HG03159 (cell line): ENCODE data around the gene ETF1.

ENCODE experiments used
- ATAC-seq: cut with Tn5 transposase; IDR thresholded peaks from one replicate; pipeline ENCODE4 v1.9.1; 2021; ENCODE audit warnings: mild to moderate bottlenecking, moderate library complexity; ENCODE audit not compliant: unreplicated experiment

ETF1 gene

DNA sequence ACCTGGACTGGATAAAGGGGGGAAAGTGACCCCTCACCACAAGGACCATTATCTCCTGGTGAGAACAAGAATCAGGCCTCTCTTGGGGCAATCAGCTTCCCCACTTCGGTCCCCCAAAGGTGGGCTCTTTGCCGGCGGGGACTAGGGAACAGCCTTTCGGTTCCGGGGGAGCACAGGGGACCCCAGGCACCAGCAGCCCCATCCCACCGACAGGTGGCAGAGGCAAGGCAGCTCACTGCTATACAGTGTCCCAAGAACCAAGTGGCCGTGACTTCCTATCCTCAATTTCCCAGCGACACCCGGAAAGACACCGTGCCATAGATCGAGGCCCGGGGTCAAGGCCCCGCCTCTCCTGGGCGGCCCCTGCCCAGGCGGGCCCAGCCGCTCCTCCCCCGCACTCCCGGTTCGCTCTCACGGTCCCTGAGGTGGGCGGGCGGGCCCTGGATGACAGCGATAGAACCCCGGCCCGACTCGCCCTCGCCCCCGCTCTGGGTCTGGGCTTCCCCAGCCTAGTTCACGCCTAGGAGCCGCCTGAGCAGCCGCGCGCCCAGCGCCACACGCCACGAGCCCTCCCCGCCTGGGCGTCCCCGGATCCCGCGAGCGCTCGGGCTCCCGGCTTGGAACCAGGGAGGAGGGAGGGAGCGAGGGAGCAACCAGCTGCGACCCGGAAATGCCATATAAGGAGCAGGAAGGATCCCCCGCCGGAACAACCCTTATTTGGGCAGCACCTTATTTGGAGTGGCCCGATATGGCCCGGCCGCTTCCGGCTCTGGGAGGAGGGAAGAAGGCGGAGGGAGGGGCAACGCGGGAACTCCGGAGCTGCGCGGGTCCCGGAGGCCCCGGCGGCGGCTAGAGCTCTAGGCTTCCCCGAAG is 78.4 kb downstream of the ETF1 start:
- ATAC-seq, result peak; percentile 69

DNA sequence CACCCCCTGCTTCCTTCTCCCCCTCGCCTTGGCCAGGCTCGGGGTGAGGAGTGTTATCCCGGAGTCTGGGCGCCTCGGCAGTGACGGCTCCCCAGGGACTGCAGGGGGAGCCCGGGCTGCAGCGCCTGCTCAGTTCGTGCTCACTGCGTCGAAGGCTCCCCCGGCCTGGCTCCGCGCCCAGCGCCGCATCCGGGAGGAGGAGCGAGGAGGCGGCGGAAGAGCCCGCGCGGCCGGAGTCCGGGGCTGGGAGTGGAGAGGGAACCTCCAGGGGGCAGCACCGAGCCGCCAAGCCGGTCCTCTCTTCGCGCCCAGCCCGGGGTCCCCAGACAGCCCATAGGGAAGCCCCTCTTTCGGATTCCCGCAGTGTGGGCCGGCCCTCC is 79.0 kb downstream of the ETF1 start:
- peak; percentile 44 for ATAC-seq

DNA sequence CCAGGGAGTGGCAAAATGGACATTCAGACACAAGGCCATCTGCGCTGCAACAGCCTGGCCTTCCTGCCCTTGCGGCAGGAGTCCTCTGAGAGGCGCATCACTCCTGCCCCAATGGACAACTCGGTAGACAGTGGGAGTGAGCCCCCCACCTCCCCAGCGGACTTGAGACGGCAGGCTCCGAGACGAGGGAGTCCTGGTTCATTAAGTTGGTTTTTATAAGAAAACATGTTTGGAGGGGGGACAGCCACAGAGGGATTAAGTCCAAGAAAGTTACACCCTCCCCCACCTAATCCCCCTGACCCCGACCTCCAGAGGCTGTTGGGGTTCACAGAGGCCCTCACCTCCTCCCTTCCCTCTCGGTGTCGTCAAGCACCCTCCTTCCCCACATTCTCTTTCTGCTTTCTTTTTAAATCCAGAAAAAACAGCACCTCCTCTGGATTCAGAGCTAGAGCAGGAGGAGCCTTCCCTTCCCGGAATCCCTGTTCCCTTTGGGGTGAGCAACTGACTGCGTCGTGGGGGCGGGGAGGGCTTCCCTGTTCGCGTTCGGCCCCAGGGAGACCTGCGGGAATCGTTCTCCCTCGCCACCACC is 79.5 kb downstream of the ETF1 start:
- no peak for ATAC-seq

DNA sequence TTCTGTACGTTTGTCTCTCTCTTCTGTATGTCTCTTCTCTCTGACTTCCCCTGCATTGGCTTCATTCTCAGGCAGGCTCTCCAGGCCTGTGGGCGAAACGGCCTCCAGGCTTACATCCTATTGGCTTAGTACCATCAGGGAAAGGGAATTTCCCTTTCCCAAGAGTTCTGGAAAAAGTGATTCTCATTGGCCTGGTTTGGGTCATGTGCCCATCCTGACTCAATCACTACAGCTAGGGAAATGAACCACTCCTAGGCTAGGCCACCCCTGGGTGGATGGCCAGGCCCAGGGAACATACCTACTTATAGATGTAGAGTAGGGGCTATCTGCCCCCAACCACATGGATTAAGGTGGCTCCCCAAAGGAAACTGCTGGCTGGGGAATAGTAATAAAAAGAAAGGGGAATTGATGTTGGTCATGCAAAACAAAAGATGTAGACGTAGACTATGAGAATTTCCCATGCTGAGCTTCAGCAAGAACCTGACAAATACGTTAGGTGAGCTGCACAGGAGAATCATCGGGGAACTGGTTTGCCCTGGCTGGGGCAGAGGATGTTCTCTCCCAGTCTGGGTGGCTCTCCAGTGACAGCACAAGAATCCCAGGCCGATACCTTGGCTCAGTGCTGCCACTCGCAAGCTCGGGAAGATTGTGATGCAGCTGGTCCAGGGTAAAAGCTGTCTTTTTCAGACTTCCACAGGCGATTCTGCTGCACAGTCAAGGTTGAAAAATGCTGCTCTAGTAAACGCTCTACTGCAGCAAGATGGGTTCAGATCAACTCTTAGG is 81.5 kb downstream of the ETF1 start:
- ATAC-seq, result no peak

DNA sequence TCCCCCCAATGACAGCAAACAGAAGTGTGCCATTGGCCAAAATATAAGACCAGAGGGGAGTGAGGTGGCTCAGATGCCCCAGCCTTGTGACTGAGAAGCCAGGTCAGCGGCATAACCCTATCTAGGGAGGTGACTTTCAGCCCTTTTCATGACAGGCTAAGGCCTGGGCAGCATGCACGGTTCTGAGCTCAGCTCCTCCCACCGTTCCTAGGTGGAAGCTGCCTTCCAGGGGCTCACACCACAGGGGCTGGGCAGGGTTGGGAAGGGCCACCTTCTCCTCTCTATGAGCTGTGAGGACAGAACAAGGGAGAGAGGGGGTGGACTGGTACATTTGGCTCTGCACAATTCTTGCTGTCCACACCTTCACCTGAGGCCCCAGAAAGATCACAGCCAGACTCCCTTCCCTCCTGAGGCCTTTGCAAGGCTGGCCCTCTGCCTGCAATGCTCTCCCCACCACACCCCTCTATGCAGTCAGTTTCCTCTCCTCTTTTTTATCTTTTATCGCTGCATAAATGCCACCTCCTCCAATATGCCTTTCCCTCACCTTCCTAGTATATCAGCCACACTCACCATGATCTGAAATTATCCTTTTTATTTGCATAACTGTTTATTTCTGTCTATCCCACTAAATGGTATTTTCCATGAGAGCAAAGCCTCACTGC is 82.9 kb downstream of the ETF1 start:
- no peak for ATAC-seq

DNA sequence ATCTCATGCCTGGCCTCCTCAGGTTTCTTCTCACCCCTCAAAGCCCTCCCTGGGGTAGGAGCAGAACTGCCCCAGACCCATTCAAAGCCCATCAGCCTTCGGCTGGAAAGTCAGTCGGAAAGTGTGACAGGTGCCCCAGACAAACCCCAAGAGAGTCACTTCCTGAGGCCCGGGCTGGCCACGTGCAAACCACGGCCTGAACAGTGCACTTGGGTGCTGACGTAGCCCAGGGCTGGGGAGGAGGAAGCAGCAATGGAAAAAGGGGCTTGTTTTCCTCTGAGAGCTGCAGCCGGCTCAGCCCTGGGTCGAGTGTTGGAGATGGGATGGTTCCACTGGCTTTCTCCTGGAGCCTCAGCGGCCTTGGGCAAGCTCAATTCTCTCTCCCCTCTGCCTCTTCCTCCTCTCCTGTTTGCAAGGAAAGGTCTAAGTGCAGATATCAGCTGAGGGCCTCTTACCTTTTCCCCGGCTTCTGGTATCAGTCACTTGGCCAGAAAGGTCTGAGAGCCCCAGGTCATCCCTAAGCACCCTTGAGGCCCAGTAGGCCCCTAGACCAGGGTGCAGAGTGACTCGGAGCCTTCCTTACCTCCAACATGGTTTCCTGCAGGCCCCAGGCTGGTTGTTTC is 83.6 kb downstream of the ETF1 start:
- ATAC-seq, result no peak

DNA sequence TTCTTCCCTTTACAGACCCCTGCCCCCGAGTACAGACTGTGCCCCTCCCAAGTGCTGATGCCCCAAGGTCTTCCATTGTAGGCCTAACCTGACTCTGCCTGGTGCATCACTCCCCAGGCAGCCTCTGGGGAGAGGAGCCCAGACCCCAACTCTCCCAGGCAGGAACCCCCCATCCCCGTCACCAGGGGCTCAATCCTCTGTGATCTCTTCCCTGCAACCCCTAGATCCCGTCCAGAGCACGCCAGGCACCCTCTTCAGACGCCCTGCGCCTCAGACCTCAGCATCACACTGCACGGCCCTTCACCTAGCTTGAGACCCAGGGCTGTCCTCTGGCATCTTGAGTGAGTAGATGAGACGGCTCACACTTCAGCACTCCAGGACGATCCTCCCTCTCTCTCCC is 84.2 kb downstream of the ETF1 start:
- no peak for ATAC-seq

DNA sequence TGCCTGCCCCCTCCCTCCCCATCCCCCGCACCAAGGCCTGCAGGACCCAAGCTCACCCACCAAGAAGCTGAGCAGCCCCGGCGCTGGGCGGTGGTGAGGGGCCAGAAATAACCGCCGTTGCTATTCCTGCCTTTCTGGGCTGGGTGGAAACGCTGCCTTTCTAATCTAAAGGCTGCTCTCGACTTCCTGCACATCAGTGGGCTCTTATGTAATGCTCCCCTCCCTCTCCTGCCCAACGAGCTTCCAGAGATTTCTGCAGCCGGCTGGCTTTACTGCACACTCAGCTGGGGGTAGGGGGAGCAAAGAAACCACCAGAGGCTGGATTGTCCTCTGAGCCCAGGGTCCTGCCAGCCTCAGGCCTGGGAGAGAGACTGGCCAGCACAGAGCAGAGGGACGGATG is 84.7 kb downstream of the ETF1 start:
- no peak for ATAC-seq

DNA sequence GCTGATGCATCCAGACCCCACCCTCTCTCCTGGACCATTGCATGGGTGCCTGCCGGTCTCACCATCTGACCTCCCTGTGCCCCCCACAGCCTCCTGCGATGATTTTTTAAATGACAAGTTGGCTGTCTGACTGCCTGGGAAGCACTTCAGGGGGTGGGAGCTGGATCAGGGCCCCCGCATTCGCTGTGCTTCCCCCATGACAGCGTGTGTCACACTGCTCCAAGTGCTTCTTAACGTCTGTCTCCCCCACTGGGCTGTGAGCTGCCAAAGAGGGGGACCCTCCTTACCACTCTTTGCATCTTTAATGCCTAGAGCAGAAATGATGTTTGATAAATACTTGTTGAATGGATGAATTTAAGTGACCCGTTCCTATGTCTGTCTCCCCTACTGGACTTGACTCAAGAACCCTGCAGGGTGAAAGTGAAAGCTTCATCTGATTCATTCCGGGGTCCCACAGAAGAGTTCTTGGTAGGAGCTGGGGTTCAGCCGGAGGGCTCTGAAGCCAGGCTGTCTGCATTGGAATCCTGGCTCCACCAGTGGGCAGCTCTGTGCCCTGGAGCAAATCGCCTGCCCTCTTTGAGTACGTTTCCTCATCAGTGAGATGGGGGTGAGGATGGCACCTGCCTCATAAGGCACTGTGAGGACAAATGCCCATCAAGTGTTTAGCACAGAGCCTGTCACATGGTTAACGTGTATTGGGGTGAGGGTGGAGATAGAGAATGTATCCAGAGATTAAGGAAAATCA is 85.3 kb downstream of the ETF1 start:
- ATAC-seq, result no peak
